Lower leg skin (tissue), 4 donors: ENCODE measurements around the gene HTR3E. TPM values are rescaled to one million over a fixed set of nuclear protein-coding genes. Genes with fewer than 3 reads are reported as not detected.
"Not testable (repeated sequence)": the region's sequence is repeated elsewhere in the genome, so short reads cannot be mapped to it uniquely, and the experiment has no call there.

Experiments used
- DNase-seq, 2 donors: peaks; one replicate each; pipeline ENCODE4 v3.0.0-alpha.2; 2019; ENCODE audit warnings: low spot score in 2 of 2
- H3K4me3 ChIP-seq: fragments of 200-600 bp; sonication (generic); 2 replicates; pipeline ENCODE4 v1.5.1; 2017; ENCODE audit warnings: mild to moderate bottlenecking, low read depth; ENCODE audit not compliant: poor library complexity, severe bottlenecking
- CTCF ChIP-seq, 3 donors: fragments of 450-650 bp; IDR thresholded peaks; one replicate each; pipeline ENCODE4 v1.5.1; 2016; ENCODE audit warnings: antibody characterized with exemption in 3 of 3, mild to moderate bottlenecking in 3 of 3, moderate library complexity in 2 of 3
- POLR2A ChIP-seq, 2 donors: fragments of 450-650 bp; IDR thresholded peaks; one replicate each; pipeline ENCODE4 v1.6.1; 2016 to 2017; ENCODE audit warnings: antibody characterized with exemption in 2 of 2, mild to moderate bottlenecking in 1 of 2, moderate library complexity in 1 of 2
- WGBS, 2 donors: methylation state at CpG; one replicate each; pipeline ENCODE4 v1.1.5; 2018; 5-methylcytosine and 5-hydroxymethylcytosine counted together
- intact Hi-C: fragments of 100-400 bp; cut with DNase I; formaldehyde crosslinking; loops from one replicate; pipeline ENCODE4 v1.15.0; 2023; ENCODE audit warnings: low total_unique reads
- total RNA-seq, 4 donors: library from RNA; depleted of rRNA; stranded (reverse); fragments of >200 nt; gene quantifications; one replicate each; pipeline ENCODE4 v1.1.0, GENCODE V29; 2016

HTR3E gene
- total RNA-seq, 4 donors from 2014 or later = not detected

GRCh38 chr3:184143327-184143726 lies 46.5 kb downstream of the HTR3E start:
- no peak overlapping the region for H3K4me3 ChIP-seq
- WGBS, 2 donors = 92 to 93% methylated on average over 3 of the region's 3 CpGs
- TF ChIP-seq CTCF (IDR thresholded peaks at IDR 0.05) (no peak), POLR2A (IDR thresholded peaks at IDR 0.05) (no peak)
- DNase-seq = no peak
- intact Hi-C loops = loop anchor here (5.0 kb wide), 1 partner anchor 99 kb away; no protein-coding TSS in a partner anchor

- intact Hi-C loops = loop anchor here (5.0 kb wide), 1 partner anchor 98 kb away; no protein-coding TSS in a partner anchor
- WGBS, 2 donors = 54 to 80% methylated on average over 3 to 5 of the region's 5 CpGs
- no peak overlapping the region for H3K4me3 ChIP-seq
- TF ChIP-seq POLR2A (IDR thresholded peaks at IDR 0.05) (no peak), CTCF (IDR thresholded peaks at IDR 0.05) (no peak)
- DNase-seq = no peak
Observed at GRCh38 chr3:184144505-184144904, 47.6 kb downstream of the HTR3E start.

- intact Hi-C loops = no loop called here
- no peak overlapping the region for H3K4me3 ChIP-seq
- TF ChIP-seq CTCF (IDR thresholded peaks at IDR 0.05) = no peak
- no peak for TF ChIP-seq POLR2A (IDR thresholded peaks at IDR 0.05)
- DNase-seq = no peak
- WGBS, 2 donors = 22 to 24% methylated on average over 4 of the region's 4 CpGs
Observed at GRCh38 chr3:184145111-184145524, 48.3 kb downstream of the HTR3E start.

GRCh38 chr3:184145751-184146270 lies 48.9 kb downstream of the HTR3E start:
- no peak overlapping the region for H3K4me3 ChIP-seq
- TF ChIP-seq POLR2A (IDR thresholded peaks at IDR 0.05) (no peak), CTCF (IDR thresholded peaks at IDR 0.05) (no peak)
- intact Hi-C loops = no loop called here
- 85 to 95% methylated on average over 8 of the region's 8 CpGs for WGBS, 2 donors
- DNase-seq = no peak

GRCh38 chr3:184148076-184148475 lies 51.2 kb downstream of the HTR3E start:
- H3K4me3 ChIP-seq = no peak overlapping the region
- WGBS, 2 donors = 80 to 89% methylated on average over 3 of the region's 3 CpGs
- no peak for TF ChIP-seq CTCF (IDR thresholded peaks at IDR 0.05)
- intact Hi-C loops = no loop called here
- no peak for DNase-seq

- 90 to 94% methylated on average over 6 of the region's 6 CpGs for WGBS, 2 donors
- TF ChIP-seq POLR2A (IDR thresholded peaks at IDR 0.05) = no peak
- no peak for TF ChIP-seq CTCF (IDR thresholded peaks at IDR 0.05)
- no peak overlapping the region for H3K4me3 ChIP-seq
- intact Hi-C loops = no loop called here
- no peak for DNase-seq
Observed at GRCh38 chr3:184149123-184149522, 52.3 kb downstream of the HTR3E start.

- H3K4me3 ChIP-seq, DNase-seq, intact Hi-C loops: not testable (repeated sequence)
- 78 to 86% methylated on average over 6 of the region's 6 CpGs for WGBS, 2 donors
Observed at GRCh38 chr3:184149770-184150169, 52.9 kb downstream of the HTR3E start.
